HG03175 (cell line): ENCODE data around the gene HIVEP3.

Experiments
- ATAC-seq: cut with Tn5 transposase; IDR thresholded peaks from one replicate; pipeline ENCODE4 v1.9.1; 2021; ENCODE audit warnings: mild to moderate bottlenecking, moderate library complexity; ENCODE audit not compliant: unreplicated experiment

The HIVEP3 gene

GRCh38 chr1:41607808-41608207, 310.9 kb downstream of the HIVEP3 start:
- no peak for ATAC-seq

- ATAC-seq, result no peak
These were observed 318.8 kb downstream of the HIVEP3 start for GRCh38 chr1:41599912-41600311.

- no peak for ATAC-seq
These were observed 320.4 kb downstream of the HIVEP3 start for GRCh38 chr1:41598325-41598724.

DNA sequence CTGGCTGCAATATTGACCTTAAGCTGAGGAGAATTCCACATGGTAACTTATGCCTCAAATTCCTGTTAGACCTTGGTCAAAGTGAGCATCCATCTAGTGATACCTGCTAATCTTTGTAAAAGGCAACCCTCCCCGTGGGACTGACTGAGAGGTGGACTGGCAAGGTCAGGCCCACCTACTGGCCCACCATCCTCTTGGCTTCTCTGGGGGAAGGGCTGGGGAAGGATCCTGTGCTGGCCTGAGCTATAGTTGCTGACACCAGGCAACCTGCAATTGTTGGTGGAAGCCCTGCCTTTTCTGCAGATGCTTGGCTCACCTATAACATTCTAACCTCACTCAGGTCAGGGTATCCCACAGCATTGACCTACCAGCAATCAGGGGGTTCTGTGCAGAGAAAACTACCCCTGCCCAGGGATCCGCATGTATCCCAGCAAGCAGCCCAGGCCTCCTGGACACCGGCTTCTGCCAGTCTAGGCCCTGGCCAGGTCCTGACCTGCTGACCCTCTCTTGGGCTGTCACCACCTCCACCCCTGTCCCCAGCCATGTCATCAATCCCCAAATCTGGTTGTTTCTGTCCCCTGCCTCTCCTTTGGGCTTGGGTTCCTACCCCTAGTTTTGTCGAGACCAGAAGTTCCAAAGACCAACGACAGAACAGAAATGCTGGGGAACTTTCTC, 326.1 kb downstream of the HIVEP3 start:
- ATAC-seq, result no peak

GRCh38 chr1:41591891-41592290, 326.8 kb downstream of the HIVEP3 start:
- no peak for ATAC-seq

- ATAC-seq, result no peak
These were observed 328.4 kb downstream of the HIVEP3 start for GRCh38 chr1:41590331-41590730.

GRCh38 chr1:41589395-41589794, 329.3 kb downstream of the HIVEP3 start:
- no peak for ATAC-seq

GRCh38 chr1:41588334-41588875, 330.3 kb downstream of the HIVEP3 start:
- ATAC-seq, result no peak

DNA sequence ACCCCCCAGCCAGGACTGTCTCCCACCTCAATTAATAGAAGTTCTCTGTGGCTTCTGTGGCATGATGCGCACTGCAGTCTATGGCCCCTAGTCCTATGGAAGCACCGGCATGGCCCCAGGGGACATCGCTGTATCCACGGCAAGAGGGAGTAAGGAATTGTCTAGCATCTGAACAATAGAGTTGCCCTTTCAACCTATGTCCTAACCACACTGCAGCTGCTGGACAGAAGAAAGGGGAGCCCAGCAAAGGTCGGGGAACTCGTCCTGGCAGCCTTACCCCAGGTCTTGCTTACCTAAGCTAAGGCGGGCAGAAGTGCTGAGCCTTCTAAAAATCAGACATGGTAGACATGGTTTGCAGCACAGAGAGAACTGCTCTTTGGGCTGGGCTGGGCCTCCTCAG, 330.9 kb downstream of the HIVEP3 start:
- no peak for ATAC-seq

DNA sequence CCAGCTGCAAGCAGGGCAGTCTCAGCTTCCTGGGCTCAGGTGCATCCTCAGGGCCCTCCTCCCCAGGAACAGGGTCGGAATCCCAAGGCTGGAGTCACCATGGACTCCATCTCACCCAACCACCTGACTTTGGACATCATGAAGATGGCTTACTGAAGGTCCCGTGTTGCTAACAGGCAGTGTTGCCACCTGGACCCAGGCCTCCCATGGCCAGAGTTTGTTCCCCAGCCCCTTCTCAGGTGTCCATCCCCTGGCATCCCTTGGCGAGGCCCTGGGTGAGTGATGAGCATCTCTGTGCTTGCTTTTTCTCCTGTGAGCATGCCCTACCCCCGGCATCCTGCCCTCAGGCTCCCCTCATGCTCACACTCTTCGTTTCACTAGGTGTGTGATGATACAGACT, 332.5 kb downstream of the HIVEP3 start:
- ATAC-seq, result no peak

DNA sequence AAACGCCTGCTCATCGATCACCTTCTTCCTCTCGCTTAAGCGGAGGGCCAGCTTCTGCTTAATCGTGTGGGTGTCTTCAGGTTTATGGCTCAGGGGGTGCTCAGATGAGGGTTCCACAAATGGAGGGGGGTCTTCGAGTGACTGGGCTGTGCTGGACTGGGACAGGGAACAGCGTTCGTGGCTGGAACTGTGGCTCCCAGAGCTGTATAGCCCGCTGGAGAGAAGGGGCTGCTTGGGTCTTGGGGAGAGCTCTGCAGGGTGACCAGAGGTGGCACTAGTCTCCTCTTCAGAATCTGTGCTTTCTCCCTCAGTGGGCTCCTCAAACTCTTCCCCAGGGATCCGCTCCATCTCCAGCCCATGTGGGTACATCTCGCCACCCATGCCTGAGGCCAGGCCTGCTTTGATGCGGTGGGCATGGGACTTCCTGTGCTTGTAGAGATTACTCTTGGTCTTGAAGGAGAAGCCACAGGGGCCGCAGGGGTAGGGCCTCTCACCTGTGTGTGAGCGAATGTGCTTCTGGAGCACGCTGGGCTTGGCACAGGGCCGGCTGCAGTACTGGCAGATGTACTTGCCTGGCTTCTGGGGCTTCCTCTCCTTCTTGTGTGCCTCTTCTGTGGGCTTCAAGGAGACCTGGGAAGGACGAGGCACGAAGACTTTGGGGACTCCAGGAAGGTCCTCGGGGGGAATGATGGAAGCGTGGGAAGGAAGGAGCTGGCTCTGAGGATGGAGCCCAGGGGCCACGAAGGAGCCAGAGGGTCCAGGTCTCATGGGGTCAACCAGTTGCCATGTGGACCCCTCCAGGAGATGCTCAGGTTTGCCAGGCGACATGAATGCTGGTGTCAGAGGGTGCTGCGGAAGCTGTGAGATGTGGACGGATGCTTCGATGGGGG, 334.8 kb downstream of the HIVEP3 start:
- ATAC-seq, result no peak

GRCh38 chr1:41582851-41583657, 335.7 kb downstream of the HIVEP3 start:
- ATAC-seq, result no peak

DNA sequence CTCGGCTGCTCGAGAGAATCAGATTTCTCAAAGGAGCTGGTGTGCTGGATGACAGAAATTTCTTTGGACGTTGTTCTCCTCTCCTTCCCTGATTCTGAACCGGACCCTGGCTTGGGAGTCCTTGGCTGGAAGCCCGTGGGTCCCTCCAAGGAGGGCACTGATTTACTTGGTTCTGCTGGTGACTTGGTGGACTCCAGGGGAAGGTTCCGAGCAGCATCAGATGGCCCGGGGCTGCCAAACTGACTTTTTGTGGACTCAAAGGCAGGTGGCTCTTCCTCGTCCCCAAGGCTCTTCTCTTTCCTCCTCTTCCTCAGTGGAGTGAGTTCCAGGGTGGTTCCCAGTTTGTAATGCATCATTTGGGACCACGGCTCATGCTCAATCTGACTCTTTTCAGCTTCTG, 336.4 kb downstream of the HIVEP3 start:
- ATAC-seq, result no peak

GRCh38 chr1:41582004-41582325, 336.8 kb downstream of the HIVEP3 start:
- ATAC-seq, result no peak

- no peak for ATAC-seq
These were observed 337.3 kb downstream of the HIVEP3 start for GRCh38 chr1:41581216-41582003.

DNA sequence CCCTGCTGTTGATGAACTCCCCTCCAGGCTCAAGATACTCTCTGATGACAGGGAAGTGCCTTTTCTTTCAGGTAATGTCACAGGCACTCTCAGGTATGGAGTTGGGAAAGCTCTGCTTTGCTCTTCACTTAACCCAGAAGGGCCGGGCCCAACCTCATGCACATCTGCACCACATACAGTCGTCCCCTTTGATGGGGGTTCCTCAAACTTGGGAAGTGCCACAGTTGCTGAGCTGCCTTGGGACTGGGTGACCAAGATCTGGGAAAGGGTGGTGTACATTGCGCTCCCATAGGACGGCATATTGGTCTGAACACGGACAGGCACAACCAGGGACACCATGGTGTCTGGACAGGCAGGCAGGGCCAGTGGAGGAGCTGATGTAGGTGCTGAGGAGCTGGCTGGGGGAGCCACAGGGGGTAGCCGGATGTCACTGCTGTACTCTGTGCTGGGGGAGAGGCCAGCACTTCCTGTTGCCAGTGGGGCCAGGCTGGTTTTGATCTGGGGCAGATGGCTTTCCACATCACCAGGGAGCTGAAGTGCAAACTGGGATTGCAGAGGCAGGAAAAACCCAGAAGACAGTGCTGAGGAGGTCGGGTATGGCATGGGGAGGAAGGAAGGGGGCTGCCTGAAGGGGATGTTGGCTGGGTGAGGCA, 338.1 kb downstream of the HIVEP3 start:
- ATAC-seq, result no peak

DNA sequence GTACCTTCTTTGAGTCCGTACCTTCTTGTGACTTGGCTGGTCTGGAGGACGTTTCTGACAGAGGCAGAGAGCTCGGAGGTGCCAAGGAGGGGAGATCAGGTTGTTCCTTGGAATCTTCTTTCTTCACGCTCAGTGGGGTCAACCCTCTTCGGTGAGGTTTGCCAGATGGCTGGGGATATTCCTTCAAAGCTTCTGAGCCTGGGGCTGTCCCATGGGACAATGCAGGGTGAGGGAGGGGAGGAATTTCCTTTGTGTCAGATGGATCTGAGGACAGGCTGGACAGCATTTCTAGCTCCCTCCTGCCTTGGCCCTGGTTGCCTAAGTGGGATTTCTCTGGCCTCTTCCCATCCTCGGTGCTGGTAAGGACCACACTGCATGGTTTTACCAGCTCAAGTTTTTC, 338.7 kb downstream of the HIVEP3 start:
- no peak for ATAC-seq

DNA sequence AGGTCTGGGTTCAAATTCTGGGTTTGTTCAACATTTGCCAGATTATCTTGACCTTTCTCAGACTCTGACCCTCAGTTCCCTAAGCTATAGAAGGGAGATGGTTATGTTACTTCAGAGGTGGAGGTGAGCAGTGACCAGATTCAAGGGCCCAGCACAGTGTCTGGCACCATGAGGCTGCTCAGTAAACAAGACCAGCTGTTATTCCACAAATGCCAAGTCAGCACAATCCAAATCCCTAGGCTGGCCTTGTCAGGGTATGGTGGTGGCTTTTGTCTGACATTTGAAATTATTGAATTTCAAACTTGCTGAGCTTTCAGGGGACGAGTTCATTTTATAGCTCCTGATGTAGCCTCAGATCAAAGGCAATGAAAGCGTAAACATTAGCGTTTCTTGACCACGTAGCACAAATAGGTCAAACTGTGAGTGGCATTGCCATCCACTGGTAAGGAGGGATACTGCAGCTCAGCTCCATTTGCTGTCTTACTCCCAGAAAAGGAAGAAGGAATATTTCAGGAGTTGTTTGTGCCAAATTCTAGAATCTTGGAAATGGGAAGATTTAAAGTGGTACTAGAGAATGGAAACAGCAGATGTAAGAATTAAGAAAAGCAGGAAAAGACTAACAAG, 339.9 kb downstream of the HIVEP3 start:
- ATAC-seq, result no peak

DNA sequence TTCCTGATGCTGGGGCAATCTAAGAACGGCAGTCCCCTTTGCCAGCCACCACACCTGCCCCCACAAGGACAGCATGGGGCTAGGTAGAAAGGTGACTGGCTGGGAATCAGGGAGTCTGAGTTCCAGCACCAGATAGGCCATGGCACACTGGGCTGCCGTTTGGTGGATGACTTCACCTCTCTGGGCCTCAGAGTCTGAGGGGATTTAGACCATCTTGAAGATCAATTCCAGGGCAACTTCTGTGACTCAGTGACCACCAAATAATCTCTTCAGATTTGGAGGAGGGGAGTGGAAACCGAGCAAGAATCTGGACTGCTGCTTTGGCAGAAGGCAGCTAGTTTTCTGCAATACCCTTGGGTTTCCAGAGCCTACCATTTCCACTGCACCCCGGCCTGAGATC, 342.1 kb downstream of the HIVEP3 start:
- ATAC-seq, result no peak

GRCh38 chr1:41576206-41576605, 342.5 kb downstream of the HIVEP3 start:
- ATAC-seq, result no peak
